H1 (cell line): Measurements from ENCODE around the gene BAK1. TPM values are rescaled to one million over a fixed set of nuclear protein-coding genes. Genes with fewer than 3 reads are reported as not detected.
"Not testable (repeated sequence)": the region's sequence is repeated elsewhere in the genome, so short reads cannot be mapped to it uniquely, and the experiment has no call there.

Source experiments
- CTCF ChIA-PET: fragments of 300-600 bp; sonication (Branson Sonifier 250); formaldehyde crosslinking; loops from one replicate; lab custom pipeline; 2021; ENCODE audit not compliant: partially characterized antibody; lab: Charles Lee
- POLR2A ChIA-PET: fragments of 300-600 bp; sonication (Branson Sonifier 250); formaldehyde crosslinking; loops from one replicate; lab custom pipeline; 2021; ENCODE audit warnings: inconsistent platforms; ENCODE audit not compliant: partially characterized antibody; lab: Charles Lee
- DNase-seq, 2 experiments: peaks; one replicate each; pipeline versions ENCODE4 v3.0.0 to v3.0.0-alpha.2; 2010 to 2022; ENCODE audit warnings: low spot score in 2 of 2, low read depth in 1 of 2, mixed read lengths in 1 of 2
- FAIRE-seq: peaks from 2 replicates; lab custom pipeline; 2011; peaks lifted over from hg19 to GRCh38; lab: Jason Lieb, UNC
- H2AFZ ChIP-seq: 2 replicates; pipeline ENCODE4 v1.8.1; 2012; ENCODE audit warnings: low read length, inconsistent platforms
- H2AK5ac ChIP-seq: 2 replicates; pipeline ENCODE4 v1.6.1; 2013; ENCODE audit warnings: low read depth, low read length
- H2BK120ac ChIP-seq: replicated peaks from 2 replicates; pipeline ENCODE3; 2013; ENCODE audit warnings: low read depth, low read length, inconsistent platforms
- H2BK12ac ChIP-seq: 2 replicates; pipeline ENCODE4 v1.6.1; 2013; ENCODE audit warnings: low read depth, low read length
- H2BK15ac ChIP-seq: 2 replicates; pipeline ENCODE4 v1.6.1; 2013; ENCODE audit warnings: low read length
- H2BK20ac ChIP-seq: 2 replicates; pipeline ENCODE4 v1.6.1; 2013; ENCODE audit warnings: low read length
- H2BK5ac ChIP-seq: 2 replicates; pipeline ENCODE4 v1.6.1; 2013; ENCODE audit warnings: low read depth, low read length
- H3K14ac ChIP-seq: 2 replicates; pipeline ENCODE4 v1.6.1; 2013; ENCODE audit warnings: inconsistent platforms; ENCODE audit not compliant: insufficient read length
- H3K18ac ChIP-seq: 2 replicates; pipeline ENCODE4 v1.6.1; 2013; ENCODE audit warnings: low read length; ENCODE audit errors: extremely low read depth
- H3K23ac ChIP-seq: 2 replicates; pipeline ENCODE4 v1.6.1; 2013; ENCODE audit warnings: inconsistent platforms; ENCODE audit not compliant: insufficient read length
- H3K23me2 ChIP-seq: 2 replicates; pipeline ENCODE4 v1.6.1; 2013; ENCODE audit warnings: low read depth, low read length
- H3K27ac ChIP-seq: 2 replicates; pipeline ENCODE4 v1.6.1; 2011; ENCODE audit warnings: low read depth, low read length, inconsistent platforms
- H3K27me3 ChIP-seq, 4 experiments: replicated peaks in 1 of 4; 1 replicate in 1 of 4; 2 replicates in 3 of 4; pipeline versions ENCODE4 v1.6.1 to v1.8.1; 2011 to 2013; ENCODE audit warnings: low read length in 3 of 4, mild to moderate bottlenecking in 3 of 4, inconsistent platforms in 2 of 4, mixed read lengths in 2 of 4, moderate library complexity in 1 of 4; ENCODE audit not compliant: control insufficient read depth in 3 of 4, insufficient read depth in 3 of 4; ENCODE audit errors: extremely low read depth in 1 of 4
- H3K36me3 ChIP-seq, 4 experiments: 2 replicates each; pipeline versions ENCODE4 v1.6.1 to v1.8.1; 2011 to 2013; ENCODE audit warnings: mild to moderate bottlenecking in 4 of 4, low read length in 3 of 4, moderate library complexity in 2 of 4, control low read depth in 1 of 4, inconsistent platforms in 1 of 4; ENCODE audit not compliant: insufficient read depth in 4 of 4, control insufficient read depth in 2 of 4
- H3K4ac ChIP-seq: replicated peaks from 2 replicates; pipeline ENCODE3; 2013; ENCODE audit warnings: low read length, low read depth, mixed read lengths, inconsistent platforms; ENCODE audit not compliant: insufficient read length
- H3K4me1 ChIP-seq, 4 experiments: replicated peaks in 1 of 4; 1 replicate in 1 of 4; 2 replicates in 3 of 4; pipeline versions ENCODE4 v1.6.1 to v1.8.1; 2011 to 2013; ENCODE audit warnings: low read length in 3 of 4, inconsistent platforms in 2 of 4, mixed read lengths in 1 of 4; ENCODE audit not compliant: insufficient read depth in 4 of 4, control insufficient read depth in 3 of 4
- H3K4me2 ChIP-seq, 2 experiments: 2 replicates each; pipeline versions ENCODE4 v1.6.1 to v1.8.1; 2011 to 2013; ENCODE audit warnings: low read depth in 2 of 2, low read length in 2 of 2, control low read depth in 1 of 2, inconsistent platforms in 1 of 2, mild to moderate bottlenecking in 1 of 2; ENCODE audit not compliant: insufficient read depth in 1 of 2
- H3K4me3 ChIP-seq, 4 experiments: fragments of 200-600, 300-600 bp in 1 of 4; sonication (generic), shearing (Covaris generic), sonication (Bioruptor Twin) in 1 of 4; 2 replicates each; pipeline versions ENCODE4 v1.5.1 to v1.8.1; 2011 to 2016; ENCODE audit warnings: low read length in 4 of 4, low read depth in 3 of 4, control low read depth in 2 of 4, inconsistent platforms in 2 of 4, mild to moderate bottlenecking in 2 of 4, mixed read lengths in 1 of 4, moderate library complexity in 1 of 4; ENCODE audit not compliant: insufficient read depth in 2 of 4; ENCODE audit errors: extremely low read depth in 1 of 4
- H3K56ac ChIP-seq: replicated peaks from 2 replicates; pipeline ENCODE3; 2013; ENCODE audit warnings: low read depth, mild to moderate bottlenecking, mixed read lengths, low read length, inconsistent platforms; ENCODE audit not compliant: insufficient read length
- H3K79me1 ChIP-seq: 2 replicates; pipeline ENCODE4 v1.6.1; 2013; ENCODE audit warnings: low read depth, low read length, control low read depth
- H3K79me2 ChIP-seq, 2 experiments: 2 replicates each; pipeline versions ENCODE4 v1.6.1 to v1.8.1; 2012 to 2013; ENCODE audit warnings: low read length in 2 of 2, mild to moderate bottlenecking in 2 of 2, inconsistent platforms in 1 of 2; ENCODE audit not compliant: insufficient read depth in 2 of 2, control insufficient read depth in 1 of 2
- H3K9ac ChIP-seq, 4 experiments: replicated peaks in 1 of 4; 1 replicate in 1 of 4; 2 replicates in 3 of 4; pipeline versions ENCODE4 v1.6.1 to v1.8.1; 2011 to 2013; ENCODE audit warnings: low read depth in 3 of 4, low read length in 3 of 4, control low read depth in 2 of 4, mild to moderate bottlenecking in 2 of 4, moderate library complexity in 2 of 4, inconsistent platforms in 1 of 4; ENCODE audit errors: extremely low read depth in 1 of 4
- H3K9me3 ChIP-seq, 2 experiments: 2 replicates each; pipeline versions ENCODE4 v1.6.1 to v1.8.1; 2012 to 2013; ENCODE audit warnings: mild to moderate bottlenecking in 2 of 2, moderate library complexity in 2 of 2, control low read depth in 1 of 2, inconsistent platforms in 1 of 2, low read depth in 1 of 2, low read length in 1 of 2, mixed read lengths in 1 of 2; ENCODE audit not compliant: insufficient read depth in 2 of 2
- H4K20me1 ChIP-seq, 2 experiments: replicated peaks in 1 of 2; 2 replicates each; pipeline versions ENCODE3 to v1.8.1; 2011 to 2013; ENCODE audit warnings: inconsistent platforms in 2 of 2, low read length in 2 of 2, mild to moderate bottlenecking in 1 of 2; ENCODE audit not compliant: insufficient read depth in 2 of 2, control insufficient read depth in 1 of 2
- H4K5ac ChIP-seq: 2 replicates; pipeline ENCODE4 v1.6.1; 2013; ENCODE audit warnings: low read length, low read depth, mixed read lengths, inconsistent platforms; ENCODE audit not compliant: insufficient read length
- H4K8ac ChIP-seq: 2 replicates; pipeline ENCODE4 v1.8.0; 2013; ENCODE audit warnings: mild to moderate bottlenecking, moderate library complexity, low read length, inconsistent platforms; ENCODE audit not compliant: insufficient read depth; ENCODE audit errors: extremely low read depth
- H4K91ac ChIP-seq: replicated peaks from 2 replicates; pipeline ENCODE3; 2013; ENCODE audit warnings: low read length, mixed read lengths, inconsistent platforms; ENCODE audit not compliant: insufficient read length
- HDAC6 ChIP-seq: IDR thresholded peaks from one replicate; pipeline ENCODE4 v1.7.1; 2012; ENCODE audit warnings: low read depth, mild to moderate bottlenecking, inconsistent platforms, low read length, moderate library complexity
- SIN3A ChIP-seq, 2 experiments: IDR thresholded peaks in 1 of 2; conservative IDR thresholded peaks in 1 of 2; 2 replicates each; pipeline ENCODE4 v1.6.1; 2011 to 2012; ENCODE audit warnings: low read length in 2 of 2, improper control_type of control experiment in 1 of 2, low read depth in 1 of 2, mild to moderate bottlenecking in 1 of 2
- WGBS, 2 experiments: shearing (Covaris generic) in 1 of 2; methylation state at CpG; one replicate each; pipeline versions ENCODE4 v1.1.6 to v1.1.7; 2013 to 2015; ENCODE audit warnings: low lambda C conversion rate in 2 of 2, mixed read lengths in 2 of 2, inconsistent platforms in 1 of 2, low coverage in 1 of 2, missing lambda C conversion rate in 1 of 2; ENCODE audit not compliant: insufficient replicate concordance in 2 of 2, insufficient coverage in 1 of 2, insufficient read length in 1 of 2; ENCODE audit errors: extremely low coverage in 1 of 2, missing lambda C conversion rate in 1 of 2; 5-methylcytosine and 5-hydroxymethylcytosine counted together
- polyA plus RNA-seq, 7 experiments: library from polyadenylated mRNA; depleted of rRNA in 3 of 7; stranded (reverse) in 5 of 7; unstranded in 2 of 7; fragments of >200 nt in 5 of 7; fragments of 200-250 nt in 2 of 7; gene quantifications; 1 replicate in 5 of 7; 2 replicates in 1 of 7; 4 replicates in 1 of 7; pipeline versions ENCODE4 v1.2.1 to v1.2.3, GENCODE V29; 2011 to 2013; ENCODE audit warnings: missing spikeins in 2 of 7, mixed read lengths in 2 of 7
- total RNA-seq: library from RNA; stranded (reverse); fragmentation: NEBNext Ultra II Directional; extraction: Animal tissue kit (Norgen Biotek cat#: 25700); gene quantifications from 2 replicates; pipeline ENCODE4 v1.2.1, GENCODE V29; 2021
- TF ChIP-seq, protein P1 (sequence below): IDR thresholded peaks from 2 replicates; pipeline ENCODE4 v1.6.1; 2011; ENCODE audit warnings: low read length, improper control_type of control experiment
- TF ChIP-seq, protein P2 (sequence below): IDR thresholded peaks from 2 replicates; pipeline ENCODE4 v1.6.1; 2012; ENCODE audit warnings: inconsistent platforms

Gene BAK1
- total and polyA plus RNA-seq, 2 of the 8 experiments (the other 6 are each of a cell fraction or from before 2014, with no cell fraction given): 43.3 to 43.4 TPM

DNA sequence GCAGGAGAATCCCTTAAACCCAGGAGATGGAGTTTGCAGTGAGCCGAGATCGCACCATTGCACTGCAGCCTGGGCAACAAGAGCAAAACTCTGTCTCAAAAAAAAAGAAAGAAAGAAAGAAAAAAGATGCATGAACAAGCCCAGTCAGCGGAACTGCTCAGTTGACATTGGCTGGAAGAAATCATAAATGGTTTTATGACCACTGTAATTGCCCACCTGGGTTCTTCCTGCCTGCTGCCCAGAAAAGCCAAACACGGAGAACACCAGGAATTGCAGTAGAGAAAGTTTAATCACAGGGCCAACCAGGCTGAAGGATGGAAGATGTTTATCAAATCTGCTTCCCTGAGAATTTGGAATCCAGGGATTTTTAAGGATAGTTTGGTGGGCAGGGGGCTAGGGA, 22.7 kb downstream of the BAK1 start (continued):
- TF ChIP-seq, protein P1, sequence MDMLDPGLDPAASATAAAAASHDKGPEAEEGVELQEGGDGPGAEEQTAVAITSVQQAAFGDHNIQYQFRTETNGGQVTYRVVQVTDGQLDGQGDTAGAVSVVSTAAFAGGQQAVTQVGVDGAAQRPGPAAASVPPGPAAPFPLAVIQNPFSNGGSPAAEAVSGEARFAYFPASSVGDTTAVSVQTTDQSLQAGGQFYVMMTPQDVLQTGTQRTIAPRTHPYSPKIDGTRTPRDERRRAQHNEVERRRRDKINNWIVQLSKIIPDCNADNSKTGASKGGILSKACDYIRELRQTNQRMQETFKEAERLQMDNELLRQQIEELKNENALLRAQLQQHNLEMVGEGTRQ: no peak
- no peak for TF ChIP-seq SIN3A (conservative IDR thresholded peaks at IDR 0.05 in 1 of 2, IDR thresholded peaks at IDR 0.05 in 1 of 2; ENCODE audit: low read depth in 1 of 2, low read length in 2 of 2)
- TF ChIP-seq, protein P2, sequence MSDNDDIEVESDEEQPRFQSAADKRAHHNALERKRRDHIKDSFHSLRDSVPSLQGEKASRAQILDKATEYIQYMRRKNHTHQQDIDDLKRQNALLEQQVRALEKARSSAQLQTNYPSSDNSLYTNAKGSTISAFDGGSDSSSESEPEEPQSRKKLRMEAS: no peak
- no peak for TF ChIP-seq HDAC6

DNA sequence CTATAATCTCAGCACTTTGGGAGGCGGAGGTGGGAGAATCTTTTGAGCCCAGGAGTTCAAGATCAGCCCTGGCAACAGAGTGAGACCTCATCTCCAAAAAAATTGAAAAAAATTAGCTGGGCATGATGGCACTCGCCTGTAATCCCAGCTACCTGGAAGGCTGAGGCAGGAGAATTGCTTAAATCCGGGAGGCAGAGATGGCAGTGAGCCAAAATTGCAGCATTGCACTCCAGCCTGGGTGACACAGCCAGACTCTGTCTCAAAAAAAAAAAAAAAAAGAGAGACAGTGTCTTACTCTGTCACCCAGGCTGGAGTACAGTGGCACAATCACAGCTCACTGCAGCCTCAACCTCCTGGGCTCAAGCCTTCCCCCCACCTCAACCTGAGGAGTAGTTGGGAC, 27.2 kb downstream of the BAK1 start:
- H2BK20ac ChIP-seq, POLR2A ChIA-PET, H2AFZ ChIP-seq, H3K14ac ChIP-seq, H3K23ac ChIP-seq, H4K91ac ChIP-seq, DNase-seq, H3K27ac ChIP-seq, H3K18ac ChIP-seq, H3K36me3 ChIP-seq, H3K56ac ChIP-seq, H2BK5ac ChIP-seq, H2BK12ac ChIP-seq, H4K20me1 ChIP-seq, H3K9me3 ChIP-seq, H3K4me1 ChIP-seq, H3K27me3 ChIP-seq, H2AK5ac ChIP-seq, H2BK15ac ChIP-seq, H2BK120ac ChIP-seq, H3K4ac ChIP-seq, H3K79me1 ChIP-seq, H4K8ac ChIP-seq, H3K9ac ChIP-seq, H3K79me2 ChIP-seq, FAIRE-seq, H3K4me3 ChIP-seq, H3K23me2 ChIP-seq, H4K5ac ChIP-seq, H3K4me2 ChIP-seq: not testable (repeated sequence)
- CTCF ChIA-PET: interaction anchor here (0.6 to 1.7 kb wide), 3 partner anchors 9 to 169 kb away, joined by 4 to 5 read pairs (median 4); no protein-coding TSS in a partner anchor
- WGBS, 2 experiments: 92% methylated on average over 3 of the region's 3 CpGs; no CpG with 5 or more reads in 1 of the 2 experiments
